ENCODE measurements around the gene BFSP1. TPM values are rescaled to one million over a fixed set of nuclear protein-coding genes. Genes with fewer than 3 reads are reported as not detected.

BFSP1 gene
- polyA plus RNA-seq: 0.38 and 2.1 TPM in 2 replicates

DNA sequence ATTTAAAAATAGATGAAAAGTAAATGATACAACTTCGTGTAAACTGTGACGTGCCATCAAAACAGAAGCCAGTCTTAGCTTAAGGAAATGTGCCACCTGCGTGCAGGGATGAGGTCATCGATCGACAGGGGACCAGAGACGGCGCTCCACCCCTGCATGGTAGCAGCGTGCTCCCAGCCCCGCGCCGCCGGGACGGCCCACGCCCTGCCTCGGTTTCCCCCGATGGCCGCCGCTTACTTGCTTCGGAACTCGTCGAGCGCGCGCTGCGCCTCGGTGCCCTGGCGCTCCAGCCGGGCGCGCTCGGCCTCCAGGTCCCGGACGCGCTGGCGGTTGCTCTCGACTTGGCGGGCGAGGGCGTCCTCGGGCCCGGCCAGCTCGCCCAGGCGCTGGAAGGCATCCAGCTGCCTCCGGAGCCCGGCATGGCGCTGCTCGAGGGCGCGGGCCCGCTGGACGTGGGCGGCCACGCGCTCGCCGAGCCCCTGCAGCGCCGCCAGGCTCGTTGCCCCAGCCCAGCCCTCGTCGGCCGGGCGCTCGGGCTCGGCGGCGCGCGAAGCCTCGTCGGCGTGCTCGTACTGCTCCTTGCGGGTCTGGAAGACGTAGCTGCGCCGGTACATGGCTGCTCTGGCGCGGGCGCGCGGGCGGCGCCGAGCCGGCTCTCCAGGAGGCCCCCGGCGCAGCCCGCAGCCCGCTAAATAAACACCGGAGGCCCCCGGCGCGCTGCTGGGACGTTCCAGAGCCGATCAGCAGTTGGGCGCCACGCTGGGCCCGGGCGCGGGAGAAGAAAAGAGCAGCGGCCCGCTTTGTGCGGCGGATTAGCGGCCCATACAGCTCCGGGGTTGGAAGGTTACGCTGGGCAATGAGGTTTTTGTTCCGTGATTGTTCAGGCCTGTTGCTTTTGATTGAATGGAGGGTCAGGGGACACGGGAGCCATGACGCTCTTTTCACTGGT lies at the start of gene BFSP1:
Gene BFSP1, minus strand, starts transcription at position 664 of the 949 bp plus-strand sequence. Its CDS starts 50 bp downstream, at position 614.

DNA sequence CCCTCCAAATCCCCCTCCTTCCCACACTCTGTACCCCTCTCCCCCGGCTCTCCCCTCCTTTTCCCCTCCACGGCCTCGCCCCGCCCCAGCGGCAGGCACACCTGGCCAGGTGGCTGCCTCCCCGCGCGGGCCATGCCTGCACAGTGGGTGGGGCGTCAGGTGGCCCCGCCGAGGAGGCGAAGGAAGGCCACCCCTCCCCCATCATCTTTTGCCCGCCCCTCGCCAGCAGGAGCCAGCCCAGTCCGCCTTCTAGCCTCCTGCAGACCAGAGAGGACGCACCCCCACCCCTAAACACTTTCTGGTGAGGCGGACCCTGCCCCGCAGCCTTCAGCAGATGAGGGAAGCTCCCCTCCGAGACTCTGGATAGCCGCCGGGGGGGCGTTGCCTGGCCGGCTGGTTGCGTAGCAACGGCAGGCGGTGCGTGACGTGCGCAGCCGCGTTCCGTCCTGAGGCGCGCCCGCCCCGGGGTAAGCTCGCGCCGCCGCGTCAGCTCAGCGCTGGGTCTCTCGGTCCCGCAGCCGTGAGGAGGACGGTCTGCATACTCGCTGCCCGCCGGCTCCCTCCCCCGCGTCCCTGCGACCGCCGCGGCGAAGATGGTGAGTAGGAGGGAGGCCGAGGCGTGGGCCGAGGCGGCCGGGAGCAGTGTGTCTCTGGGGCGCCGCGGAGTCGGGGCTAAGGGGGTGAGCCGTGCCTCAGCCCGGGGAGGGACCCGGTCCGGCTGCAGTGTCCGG lies 38.6 kb upstream of the BFSP1 start, which contains the start of gene DSTN:
Gene DSTN, plus strand, starts transcription at position 460 of the 731 bp plus-strand sequence. Its CDS starts 134 bp downstream, at position 594.

Other genes with a start within 250 kb of the BFSP1 start
- 787 and 840 TPM in 2 replicates for gene DSTN, start 38.7 kb upstream of the BFSP1 start, polyA plus RNA-seq
- 8.3 and 21.9 TPM in 2 replicates for gene RRBP1, start 150.9 kb upstream of the BFSP1 start, polyA plus RNA-seq
- gene BANF2, start 168.6 kb upstream of the BFSP1 start, polyA plus RNA-seq: 13.3 and 21.1 TPM in 2 replicates

Data from Purkinje cell (primary cell).